OCI-LY3 (cell line): ENCODE measurements around the gene ID2.
A peak's percentile ranks its signal among the peaks of the same experiment; 100 is the strongest.

Experiments
- H2AFZ ChIP-seq: fragments of 200-600, 300-600 bp; shearing (Covaris generic); 2 replicates; pipeline ENCODE4 v1.6.0; 2014; ENCODE audit warnings: antibody characterized with exemption, low read depth, low read length
- H3K27ac ChIP-seq: fragments of 200-600, 300-600 bp; sonication (generic); 2 replicates; pipeline ENCODE4 v1.5.1; 2014; ENCODE audit warnings: mild to moderate bottlenecking, low read length, moderate library complexity, mixed read lengths
- H3K27me3 ChIP-seq: fragments of 200-600, 300-600 bp; sonication (generic); 2 replicates; pipeline ENCODE4 v1.6.1; 2014; ENCODE audit warnings: low read depth, low read length, mixed read lengths
- H3K36me3 ChIP-seq: fragments of 200-600, 300-600 bp; sonication (generic); replicated peaks from 2 replicates; pipeline ENCODE3; 2014; ENCODE audit warnings: low read depth, low read length, mixed read lengths
- H3K4me1 ChIP-seq: fragments of 300-600, 200-600 bp; sonication (generic); 2 replicates; pipeline ENCODE4 v1.6.1; 2014; ENCODE audit warnings: low read length, mixed read lengths
- H3K4me2 ChIP-seq: fragments of 200-600, 300-600 bp; sonication (generic); 2 replicates; pipeline ENCODE4 v1.6.1; 2014; ENCODE audit warnings: low read length, mixed read lengths
- H3K4me3 ChIP-seq: fragments of 300-600, 200-600 bp; sonication (generic); 2 replicates; pipeline ENCODE4 v1.5.1; 2014; ENCODE audit warnings: antibody characterized with exemption, mild to moderate bottlenecking, low read length, moderate library complexity
- H3K79me2 ChIP-seq: fragments of 300-600, 200-600 bp; shearing (Covaris generic); 2 replicates; pipeline ENCODE4 v1.6.1; 2014; ENCODE audit warnings: mild to moderate bottlenecking, low read length, mixed read lengths
- H3K9ac ChIP-seq: fragments of 300-600, 200-600 bp; shearing (Covaris generic); 2 replicates; pipeline ENCODE4 v1.6.0; 2014; ENCODE audit warnings: mild to moderate bottlenecking, low read length, moderate library complexity
- H3K9me3 ChIP-seq: fragments of 200-600, 300-600 bp; shearing (Covaris generic); 2 replicates; pipeline ENCODE4 v1.6.1; 2014; ENCODE audit warnings: low read length, mixed read lengths; ENCODE audit not compliant: insufficient read depth
- H4K20me1 ChIP-seq: fragments of 200-600, 300-600 bp; sonication (generic); 2 replicates; pipeline ENCODE4 v1.6.1; 2016; ENCODE audit warnings: low read length, mixed read lengths; ENCODE audit not compliant: insufficient read depth
- EZH2phosphoT487 ChIP-seq: fragments of 200-600 bp; shearing (Covaris generic); IDR thresholded peaks from 2 replicates; pipeline ENCODE4 v1.6.1; 2018; ENCODE audit warnings: antibody characterized with exemption, mixed run types, low read depth
- TF ChIP-seq, protein P1 (sequence below): fragments of 200-600, 300-600 bp; sonication (generic); IDR thresholded peaks from 2 replicates; pipeline ENCODE4 v1.5.1; 2014; ENCODE audit warnings: antibody characterized with exemption, low read length, low read depth

ID2 gene

DNA sequence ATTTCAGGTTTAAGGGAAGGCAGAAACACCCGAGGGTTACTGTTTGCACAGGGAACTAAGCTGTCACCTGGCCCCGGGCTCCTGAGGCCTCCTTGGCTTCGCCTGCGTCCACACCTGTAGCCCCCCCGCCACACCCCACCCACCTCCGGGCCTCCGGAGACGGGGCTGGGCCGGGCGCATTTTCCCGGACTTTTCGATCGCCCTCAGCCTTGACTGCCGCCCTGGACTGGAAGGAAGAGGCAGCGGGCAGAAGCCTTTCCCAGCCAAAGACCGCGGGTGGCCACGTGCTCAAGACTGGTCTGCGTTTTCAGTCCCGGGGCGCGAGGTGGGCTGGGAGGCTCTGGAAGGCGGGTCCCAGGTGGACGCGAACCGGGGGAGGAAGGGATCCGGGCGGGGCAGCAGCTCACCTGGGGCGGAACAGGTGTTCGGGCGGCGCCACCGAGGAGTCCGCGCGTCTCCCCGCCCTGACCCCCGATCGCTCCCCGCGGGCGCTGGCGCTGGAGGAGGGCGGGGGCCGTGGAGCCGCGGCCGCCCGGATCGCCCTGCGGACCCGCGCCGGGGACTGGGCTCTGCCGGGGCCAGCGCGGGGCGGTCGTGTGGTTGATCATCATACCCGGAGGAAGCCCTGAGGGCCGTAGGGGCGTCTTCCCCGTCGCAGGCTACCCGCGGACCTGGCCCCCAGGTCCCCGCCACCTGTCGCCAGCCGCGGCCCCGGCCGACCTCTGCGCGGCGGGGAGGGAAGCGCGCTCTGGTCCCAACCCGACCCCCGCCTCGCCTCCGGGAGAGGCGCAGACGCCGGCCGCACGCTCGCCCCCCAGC is 3.2 kb downstream of the ID2 start:
- Histone ChIP-seq H3K79me2 (peaks cover 56% of the 10 kb centered on the region), H3K9ac (peak overlapping the region; percentile 99), H2AFZ (no peak overlapping the region), H3K4me3 (peak overlapping the region; percentile 99), H3K9me3 (no peaks in the 10 kb centered on the region), H3K27me3 (no peaks in the 10 kb centered on the region), H3K4me1 (peaks cover 22% of the 10 kb centered on the region), H3K4me2 (peak overlapping the region; percentile 84), H3K36me3 (peaks cover 39% of the 10 kb centered on the region), H4K20me1 (peaks cover 22% of the 10 kb centered on the region), H3K27ac (peak overlapping the region; percentile 91)
- TF ChIP-seq, protein P1, sequence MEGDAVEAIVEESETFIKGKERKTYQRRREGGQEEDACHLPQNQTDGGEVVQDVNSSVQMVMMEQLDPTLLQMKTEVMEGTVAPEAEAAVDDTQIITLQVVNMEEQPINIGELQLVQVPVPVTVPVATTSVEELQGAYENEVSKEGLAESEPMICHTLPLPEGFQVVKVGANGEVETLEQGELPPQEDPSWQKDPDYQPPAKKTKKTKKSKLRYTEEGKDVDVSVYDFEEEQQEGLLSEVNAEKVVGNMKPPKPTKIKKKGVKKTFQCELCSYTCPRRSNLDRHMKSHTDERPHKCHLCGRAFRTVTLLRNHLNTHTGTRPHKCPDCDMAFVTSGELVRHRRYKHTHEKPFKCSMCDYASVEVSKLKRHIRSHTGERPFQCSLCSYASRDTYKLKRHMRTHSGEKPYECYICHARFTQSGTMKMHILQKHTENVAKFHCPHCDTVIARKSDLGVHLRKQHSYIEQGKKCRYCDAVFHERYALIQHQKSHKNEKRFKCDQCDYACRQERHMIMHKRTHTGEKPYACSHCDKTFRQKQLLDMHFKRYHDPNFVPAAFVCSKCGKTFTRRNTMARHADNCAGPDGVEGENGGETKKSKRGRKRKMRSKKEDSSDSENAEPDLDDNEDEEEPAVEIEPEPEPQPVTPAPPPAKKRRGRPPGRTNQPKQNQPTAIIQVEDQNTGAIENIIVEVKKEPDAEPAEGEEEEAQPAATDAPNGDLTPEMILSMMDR, result no peak
- no peak for TF ChIP-seq EZH2phosphoT487

- H3K27ac ChIP-seq, result peak overlapping the region; percentile 91
- TF ChIP-seq, protein P1, result peak; percentile 92
- TF ChIP-seq EZH2phosphoT487, result no peak
- H3K27me3 ChIP-seq, result no peaks in the 10 kb centered on the region
- peaks cover 22% of the 10 kb centered on the region for H4K20me1 ChIP-seq
- no peak overlapping the region for H2AFZ ChIP-seq
- peaks cover 17% of the 10 kb centered on the region for H3K4me1 ChIP-seq
- H3K36me3 ChIP-seq, result peaks cover 39% of the 10 kb centered on the region
- H3K4me3 ChIP-seq, result peak overlapping the region; percentile 99
- H3K9me3 ChIP-seq, result no peaks in the 10 kb centered on the region
- peaks cover 55% of the 10 kb centered on the region for H3K79me2 ChIP-seq
- peak overlapping the region; percentile 84 for H3K4me2 ChIP-seq
- H3K9ac ChIP-seq, result peak overlapping the region; percentile 99
Observed at GRCh38 chr2:8685697-8686358, 4.0 kb downstream of the ID2 start.

DNA sequence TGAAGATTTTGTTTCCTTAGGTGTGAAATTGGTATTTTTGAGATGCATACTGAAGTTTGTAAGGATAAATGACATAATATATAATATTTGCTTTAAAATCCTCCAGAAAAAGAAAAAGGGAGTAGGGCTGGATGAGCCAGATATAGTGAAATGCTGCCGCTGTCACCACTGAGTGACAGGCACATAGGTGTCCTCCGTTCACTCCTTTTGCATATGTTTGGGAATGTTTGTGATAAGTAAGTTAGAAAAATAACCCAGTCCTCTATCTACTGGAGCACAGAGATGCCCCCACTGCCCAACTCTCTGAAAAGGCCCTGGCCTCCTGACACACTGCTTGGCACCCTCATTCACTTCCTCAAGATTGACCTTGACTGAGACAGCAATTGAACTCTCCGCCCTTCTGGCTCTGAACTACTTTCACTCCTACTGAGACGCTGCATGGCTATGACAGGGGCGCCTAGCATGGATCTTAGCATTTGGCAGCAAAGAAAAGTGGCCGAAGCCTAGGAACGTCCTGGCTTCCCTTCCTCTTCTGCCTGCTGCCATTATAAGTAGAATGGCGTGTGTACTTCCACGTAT is 10.1 kb downstream of the ID2 start:
- Histone ChIP-seq H3K4me3 (no peak overlapping the region), H3K36me3 (peaks cover 11% of the 10 kb centered on the region), H3K9me3 (no peaks in the 10 kb centered on the region), H3K9ac (no peak overlapping the region), H3K79me2 (peaks cover 2% of the 10 kb centered on the region; the same call in 1 of the 2 replicates), H3K27me3 (no peaks in the 10 kb centered on the region), H3K4me2 (no peak overlapping the region), H3K4me1 (peaks cover 7% of the 10 kb centered on the region), H3K27ac (no peak overlapping the region), H2AFZ (no peak overlapping the region), H4K20me1 (no peaks in the 10 kb centered on the region)
- TF ChIP-seq, protein P1, result no peak
- no peak for TF ChIP-seq EZH2phosphoT487

DNA sequence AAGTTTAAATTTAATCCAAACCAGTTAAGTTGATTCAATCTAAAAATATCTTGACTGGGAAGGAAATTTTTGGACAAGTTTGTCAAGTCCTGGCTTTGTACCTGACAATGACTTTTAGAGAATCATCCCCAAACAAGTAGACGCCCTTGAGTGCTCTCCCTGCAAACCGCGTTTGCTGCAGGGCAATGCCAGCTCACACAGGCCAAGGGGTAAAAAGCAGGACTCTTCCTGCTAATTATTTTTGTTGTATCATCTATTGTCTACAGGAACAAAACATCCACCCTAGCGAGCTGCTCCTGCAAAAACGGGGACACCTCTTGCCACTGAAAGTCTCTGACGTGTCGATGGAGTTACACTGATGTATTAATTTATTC is 10.9 kb downstream of the ID2 start:
- Histone ChIP-seq H3K79me2 (no peaks in the 10 kb centered on the region), H3K4me1 (peaks cover 4% of the 10 kb centered on the region), H4K20me1 (no peaks in the 10 kb centered on the region), H3K9me3 (no peaks in the 10 kb centered on the region), H3K36me3 (peaks cover 8% of the 10 kb centered on the region), H3K27ac (no peak overlapping the region), H3K9ac (peak overlapping the region; percentile 17; the same call in 1 of the 2 replicates), H2AFZ (peak overlapping the region; percentile 34; the same call in 1 of the 2 replicates), H3K27me3 (no peaks in the 10 kb centered on the region), H3K4me3 (peak overlapping the region; percentile 71), H3K4me2 (peak overlapping the region; percentile 69)
- TF ChIP-seq, protein P1, result no peak
- no peak for TF ChIP-seq EZH2phosphoT487
